Bronchial epithelial cell (primary cell): ENCODE data around the gene EMSY. TPM values are rescaled to one million over a fixed set of nuclear protein-coding genes. Genes with fewer than 3 reads are reported as not detected.
A peak's percentile ranks its signal among the peaks of the same experiment; 100 is the strongest.

Experiments used
- DNase-seq: peaks from one replicate; pipeline ENCODE4 v3.0.0-alpha.2; 2010; ENCODE audit warnings: low read depth
- FAIRE-seq: peaks from 2 replicates; lab custom pipeline; 2011; peaks lifted over from hg19 to GRCh38; lab: Jason Lieb, UNC
- H3K27me3 ChIP-seq: 2 replicates; pipeline ENCODE4 v1.5.1; 2011; ENCODE audit warnings: low read length; ENCODE audit not compliant: control insufficient read depth, insufficient read depth
- H3K36me3 ChIP-seq: 2 replicates; pipeline ENCODE4 v1.5.1; 2011; ENCODE audit warnings: low read length; ENCODE audit not compliant: control insufficient read depth, insufficient read depth
- H3K4me3 ChIP-seq: 2 replicates; pipeline ENCODE4 v1.5.1; 2011; ENCODE audit warnings: mild to moderate bottlenecking, low read depth, low read length, control low read depth
- CTCF ChIP-seq: IDR thresholded peaks from 2 replicates; pipeline ENCODE4 v1.5.1; 2011; ENCODE audit warnings: mild to moderate bottlenecking, moderate library complexity, low read length, control low read depth, inconsistent platforms; ENCODE audit not compliant: insufficient read depth, severe bottlenecking
- total RNA-seq: library from RNA; depleted of rRNA; stranded (reverse); fragments of >200 nt; gene quantifications from 2 replicates; pipeline ENCODE4 v1.2.1, GENCODE V29; 2014

The EMSY gene
- total RNA-seq, 1 donor from 2014 or later = 6.1 TPM

GRCh38 chr11:76596652-76597051, 151.8 kb downstream of the EMSY start:
- no peak for TF ChIP-seq CTCF
- FAIRE-seq (no peak), DNase-seq (no peak)
- H3K36me3 ChIP-seq = no peaks in the 10 kb centered on the region
- no peaks in the 10 kb centered on the region for H3K27me3 ChIP-seq
- H3K4me3 ChIP-seq = no peak overlapping the region

DNA sequence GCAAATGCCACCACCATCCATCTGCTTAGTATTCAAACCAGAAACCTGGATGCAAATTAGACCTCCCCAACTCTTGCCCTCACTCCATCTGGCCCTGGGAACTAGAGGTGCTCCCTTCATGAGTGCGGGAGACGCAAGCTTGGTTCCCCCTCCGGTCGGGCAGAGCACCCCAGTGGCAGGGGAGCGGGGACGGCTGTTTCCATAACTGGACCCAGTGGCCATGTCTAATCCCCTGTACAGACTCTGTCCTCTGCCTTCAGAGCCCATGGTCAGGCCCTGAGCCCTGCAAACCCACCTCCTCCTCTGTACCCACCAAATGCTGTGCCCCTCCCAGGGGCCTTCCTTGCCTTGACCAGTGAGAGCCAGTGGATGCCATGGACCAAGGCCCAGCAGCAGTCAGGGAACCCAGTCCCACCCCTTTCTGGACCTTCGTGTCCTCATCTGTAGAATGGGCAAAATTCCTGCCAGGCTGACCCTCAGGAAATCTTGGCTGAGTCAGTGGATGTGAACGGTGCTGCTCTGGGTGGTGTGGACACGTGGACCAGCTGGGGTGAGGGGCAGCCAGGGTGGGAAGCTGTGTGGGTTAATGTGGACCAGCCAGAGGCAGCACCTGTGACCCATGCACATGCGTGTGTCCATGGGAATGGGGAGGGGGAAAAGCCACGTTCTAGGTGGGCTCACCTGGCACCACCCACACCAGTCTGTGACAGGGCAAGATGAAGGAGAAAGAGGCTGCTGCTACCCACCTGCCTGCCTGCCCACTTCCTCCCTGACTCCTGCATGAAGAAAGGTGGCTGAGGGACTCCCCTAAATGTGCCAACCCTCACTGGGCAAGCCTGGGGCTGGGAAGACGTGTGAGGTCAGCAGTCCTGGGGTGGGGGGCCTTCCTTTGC, 153.0 kb downstream of the EMSY start:
- H3K4me3 ChIP-seq = no peak overlapping the region
- H3K36me3 ChIP-seq = no peaks in the 10 kb centered on the region
- H3K27me3 ChIP-seq = no peaks in the 10 kb centered on the region
- no peak for TF ChIP-seq CTCF
- no peak for FAIRE-seq
- DNase-seq = no peak

GRCh38 chr11:76598426-76598839, 153.6 kb downstream of the EMSY start:
- Histone ChIP-seq H3K27me3 (no peaks in the 10 kb centered on the region), H3K4me3 (no peak overlapping the region), H3K36me3 (no peaks in the 10 kb centered on the region)
- TF ChIP-seq CTCF = peak; percentile 25
- no peak for DNase-seq
- FAIRE-seq = no peak

DNA sequence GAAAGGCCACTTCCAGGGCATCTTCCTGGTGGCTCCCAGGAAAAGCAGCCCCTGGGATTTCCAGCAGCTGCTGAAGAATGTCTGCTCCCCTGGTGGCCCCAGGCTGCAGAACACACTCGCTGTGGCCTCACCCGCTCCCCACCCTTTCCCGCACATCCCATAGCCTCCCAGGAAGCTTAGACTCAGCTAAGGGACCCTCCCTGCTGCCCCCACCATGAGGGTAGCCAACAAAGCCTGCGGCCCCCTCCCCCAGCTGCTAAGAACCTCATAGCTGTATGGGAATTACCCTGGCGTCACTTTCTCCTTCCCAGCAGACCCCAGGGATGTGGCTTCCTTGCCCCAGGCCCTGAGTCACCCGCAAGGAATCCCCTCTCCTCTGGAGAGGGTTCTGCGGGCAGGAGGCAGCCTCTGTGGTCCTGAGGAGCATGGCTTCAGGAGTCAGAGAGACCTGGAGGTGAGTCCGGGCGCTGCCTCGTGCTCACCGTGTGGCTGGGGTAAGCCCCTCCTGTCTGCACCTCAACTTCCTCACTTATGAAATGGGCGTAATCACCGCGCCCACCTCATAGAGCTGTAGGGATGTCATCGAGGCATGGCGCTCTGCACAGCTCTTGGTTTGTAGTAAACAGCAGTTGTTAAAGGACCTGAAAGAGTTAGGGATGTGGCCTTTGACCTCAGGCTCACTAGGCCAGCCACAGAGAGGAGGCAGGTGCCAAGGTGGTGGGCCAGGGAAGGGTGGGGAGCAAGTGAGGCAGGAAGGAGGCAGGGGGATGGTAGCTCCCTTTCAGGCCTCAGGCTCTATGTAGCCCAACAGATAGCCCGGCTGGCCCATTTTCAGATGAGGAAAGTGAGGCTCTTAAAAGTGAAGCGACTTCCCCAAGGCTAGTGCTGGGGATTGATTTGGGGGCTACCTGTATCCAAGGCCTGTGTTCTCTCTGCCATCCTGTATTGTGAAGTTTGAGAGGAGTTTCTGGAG, 154.5 kb downstream of the EMSY start:
- FAIRE-seq = no peak

GRCh38 chr11:76600124-76600655, 155.4 kb downstream of the EMSY start:
- no peak for TF ChIP-seq CTCF
- Histone ChIP-seq H3K36me3 (no peaks in the 10 kb centered on the region), H3K27me3 (no peaks in the 10 kb centered on the region), H3K4me3 (no peak overlapping the region)
- no peak for DNase-seq
- no peak for FAIRE-seq

More for the DNA sequence above, 154.5 kb downstream of the EMSY start:
- no peak for TF ChIP-seq CTCF
- DNase-seq = no peak
- no peaks in the 10 kb centered on the region for H3K27me3 ChIP-seq
- no peak overlapping the region for H3K4me3 ChIP-seq
- no peaks in the 10 kb centered on the region for H3K36me3 ChIP-seq
